Left kidney (tissue), 2 donors: Measurements from ENCODE around the gene KCNQ2. TPM values are rescaled to one million over a fixed set of nuclear protein-coding genes. Genes with fewer than 3 reads are reported as not detected.
A peak's percentile ranks its signal among the peaks of the same experiment; 100 is the strongest.
"Not testable (repeated sequence)": the region's sequence is repeated elsewhere in the genome, so short reads cannot be mapped to it uniquely, and the experiment has no call there.

Source experiments
- DNase-seq: peaks from one replicate; pipeline ENCODE4 v3.0.0-alpha.2; 2013
- polyA plus RNA-seq: library from polyadenylated mRNA; unstranded; fragments of 120-200 nt; gene quantifications from one replicate; pipeline ENCODE4 v1.2.1, GENCODE V29; 2013; ENCODE audit not compliant: insufficient read length

KCNQ2 gene
- polyA plus RNA-seq, 1 donor = 5.5 TPM

GRCh38 chr20:63385819-63386218 lies 86.6 kb downstream of the KCNQ2 start:
- no peak for DNase-seq

DNA sequence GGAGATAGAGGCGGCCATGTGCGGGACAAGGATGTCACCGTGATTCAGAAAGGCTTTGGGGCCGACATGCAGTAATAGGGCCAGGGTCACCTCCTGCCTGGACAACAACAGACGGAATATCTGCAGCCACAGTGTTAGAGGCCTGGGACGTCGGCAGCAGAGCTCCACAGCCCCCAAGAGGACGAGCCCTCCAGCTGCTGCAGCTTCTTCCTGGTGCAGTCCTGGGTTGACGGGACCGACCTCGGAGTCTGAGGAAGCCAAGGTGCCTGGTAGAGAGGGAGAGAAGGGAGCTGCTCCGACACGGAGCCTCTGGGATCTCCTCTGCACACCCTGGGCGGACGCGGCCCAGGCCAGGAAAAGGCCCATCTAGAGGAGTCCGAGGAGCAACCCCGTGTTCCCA lies 88.1 kb downstream of the KCNQ2 start:
- DNase-seq = no peak

DNA sequence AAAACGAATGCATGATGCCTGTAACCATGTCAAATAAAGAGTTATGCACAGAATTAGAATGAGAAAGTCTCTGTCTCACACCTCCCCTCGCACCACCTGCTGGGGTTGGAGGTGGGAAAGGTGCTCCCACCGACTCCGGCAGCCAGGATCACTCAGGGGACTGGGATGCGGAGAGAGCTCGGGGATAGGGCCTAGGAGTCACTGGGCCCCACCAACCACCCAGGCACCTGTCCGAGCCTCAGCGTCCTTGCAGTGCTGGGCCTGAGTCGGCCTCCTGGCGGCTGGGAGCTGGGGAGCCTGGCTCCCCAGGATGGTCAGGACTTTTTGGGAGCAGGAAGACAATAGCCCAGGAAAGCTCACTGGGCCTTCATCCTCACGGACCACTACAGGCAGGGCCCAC lies 88.9 kb downstream of the KCNQ2 start:
- no peak for DNase-seq

DNA sequence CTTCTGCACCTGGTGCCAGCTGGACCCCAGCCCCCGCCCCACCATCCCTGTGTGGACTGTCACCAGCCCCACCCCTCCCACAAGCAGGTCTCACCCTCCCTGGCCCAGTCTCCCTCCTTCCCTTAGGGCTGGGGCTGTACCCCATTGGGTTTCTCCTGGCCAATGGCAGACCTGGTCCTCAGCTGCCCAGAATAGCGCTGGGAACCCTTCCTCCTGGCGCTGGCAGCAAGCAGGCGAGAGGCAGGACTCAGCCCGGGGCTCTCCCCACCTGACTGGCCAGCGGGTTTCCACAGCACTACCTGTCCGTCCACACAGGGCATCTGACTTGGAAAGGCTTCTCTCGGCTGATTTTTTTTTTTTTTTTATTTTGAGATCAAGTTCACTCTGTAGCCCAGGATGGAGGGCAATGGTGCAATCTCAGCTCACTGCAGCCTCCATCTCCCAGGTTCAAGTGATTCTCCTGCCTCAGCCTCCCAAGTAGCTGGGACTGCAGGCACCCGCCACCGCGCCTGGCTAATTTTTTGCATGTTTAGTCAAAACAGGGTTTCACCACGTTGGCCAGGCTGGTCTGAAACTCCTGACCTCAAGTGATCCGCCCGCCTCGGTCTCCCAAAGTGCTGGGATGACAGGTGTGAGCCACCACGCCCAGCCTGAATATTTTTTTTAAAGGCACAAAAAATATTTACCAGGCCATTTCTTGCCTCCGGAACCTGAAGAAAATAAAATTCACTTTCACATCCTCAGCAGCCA lies 89.7 kb downstream of the KCNQ2 start:
- no peak for DNase-seq

DNA sequence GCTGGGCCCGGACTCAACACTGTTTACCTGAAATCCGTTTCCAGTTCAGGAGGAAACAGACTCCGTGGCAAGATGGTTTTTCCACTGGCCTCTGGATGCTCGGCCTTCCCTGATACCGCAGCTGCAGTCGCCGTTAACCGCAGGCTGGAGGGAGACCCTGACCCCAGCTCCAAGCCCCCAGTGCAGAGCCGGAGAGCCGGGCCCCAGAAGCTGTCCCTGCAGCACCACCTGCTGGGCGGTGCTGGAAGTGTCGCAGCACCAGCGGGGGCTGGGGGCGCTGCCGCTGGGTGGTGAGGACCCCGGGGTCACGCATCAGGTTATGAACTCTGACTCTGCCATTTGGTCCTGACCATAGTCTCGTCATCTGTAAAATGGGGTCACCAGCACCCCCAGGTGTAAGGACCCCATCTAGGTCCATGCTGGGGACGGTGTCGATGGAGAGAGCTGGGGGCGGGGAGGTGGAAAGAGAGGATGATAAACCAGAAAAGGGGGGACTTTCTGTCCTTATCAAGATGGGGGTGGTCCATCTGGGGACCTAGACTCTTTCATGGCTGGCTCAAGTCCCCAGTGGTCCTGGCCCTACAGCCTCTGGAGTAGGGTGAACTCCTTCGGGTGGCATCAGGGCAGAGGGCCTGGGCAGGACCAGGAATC lies 90.5 kb downstream of the KCNQ2 start:
- no peak for DNase-seq

DNA sequence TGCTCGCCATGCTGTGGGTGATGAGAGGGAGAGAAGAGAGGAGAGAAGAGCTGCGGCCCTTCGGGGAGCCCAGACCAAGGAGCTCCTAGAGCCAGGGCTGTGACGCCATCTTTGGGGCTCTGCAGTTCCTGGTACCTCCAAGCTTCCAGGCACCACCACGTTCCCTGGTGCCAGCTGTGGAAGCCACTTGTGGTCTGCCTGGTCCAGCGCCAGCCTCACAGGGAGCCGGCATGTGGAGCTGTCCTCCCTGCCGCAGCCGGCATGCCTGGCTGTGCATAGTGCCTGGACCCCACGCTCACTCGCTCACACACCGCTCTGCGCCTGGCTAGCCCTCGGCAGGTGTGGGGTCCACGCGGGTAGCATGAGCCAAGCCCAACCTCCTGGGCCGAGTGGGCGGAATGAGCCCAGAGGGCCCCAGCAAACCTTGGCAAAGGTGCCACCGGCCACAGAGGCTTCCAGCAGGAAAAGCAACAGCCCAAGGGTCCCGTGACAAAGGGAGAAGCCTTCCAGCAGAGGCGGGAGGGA lies 92.0 kb downstream of the KCNQ2 start:
- DNase-seq = no peak

- not testable (repeated sequence) for DNase-seq
Measured at GRCh38 chr20:63379872-63380271, 92.6 kb downstream of the KCNQ2 start.

GRCh38 chr20:63379296-63379695 lies 93.2 kb downstream of the KCNQ2 start:
- DNase-seq = no peak

DNA sequence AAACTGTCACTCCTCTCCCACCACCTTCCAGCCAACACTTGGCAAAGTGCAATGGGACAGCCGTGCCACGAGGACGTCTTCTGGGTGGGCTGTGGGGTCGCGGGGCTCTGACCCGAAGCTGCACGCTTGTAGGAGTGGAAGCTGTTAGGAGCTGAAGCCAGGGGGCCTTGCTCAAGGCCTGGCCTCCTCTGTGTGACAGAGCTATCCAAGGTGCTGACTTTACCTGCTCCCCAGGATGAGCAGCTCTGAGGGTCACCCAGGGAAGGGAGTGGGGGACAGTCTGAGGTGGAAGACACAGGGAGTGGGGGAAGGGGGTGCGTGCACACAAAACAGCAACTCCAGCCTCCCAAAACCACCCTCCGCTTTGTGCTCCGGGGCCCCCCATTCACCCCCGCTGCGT lies 93.8 kb downstream of the KCNQ2 start:
- no peak for DNase-seq

DNA sequence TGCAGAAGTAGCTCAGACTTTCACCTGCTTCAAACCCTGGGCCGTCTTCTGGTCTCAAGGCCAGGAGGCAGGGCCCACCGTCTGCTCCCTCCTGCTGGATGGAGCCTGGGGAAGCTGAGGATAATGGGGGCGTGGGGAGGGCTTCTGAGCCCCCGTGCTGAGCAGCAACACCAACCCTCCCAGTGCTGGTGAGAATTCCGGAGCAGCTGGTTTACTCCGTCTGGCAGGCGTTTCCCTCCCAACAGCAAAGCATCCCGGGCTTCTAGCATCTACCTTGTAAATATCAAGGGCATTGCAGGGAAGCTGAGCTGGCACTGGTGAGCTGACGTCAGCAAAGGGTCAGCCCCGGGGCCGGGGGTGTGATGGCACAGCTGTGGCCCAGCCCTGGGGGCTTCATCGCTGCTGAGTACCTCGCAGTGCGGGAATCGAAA lies 94.5 kb downstream of the KCNQ2 start:
- no peak for DNase-seq

DNA sequence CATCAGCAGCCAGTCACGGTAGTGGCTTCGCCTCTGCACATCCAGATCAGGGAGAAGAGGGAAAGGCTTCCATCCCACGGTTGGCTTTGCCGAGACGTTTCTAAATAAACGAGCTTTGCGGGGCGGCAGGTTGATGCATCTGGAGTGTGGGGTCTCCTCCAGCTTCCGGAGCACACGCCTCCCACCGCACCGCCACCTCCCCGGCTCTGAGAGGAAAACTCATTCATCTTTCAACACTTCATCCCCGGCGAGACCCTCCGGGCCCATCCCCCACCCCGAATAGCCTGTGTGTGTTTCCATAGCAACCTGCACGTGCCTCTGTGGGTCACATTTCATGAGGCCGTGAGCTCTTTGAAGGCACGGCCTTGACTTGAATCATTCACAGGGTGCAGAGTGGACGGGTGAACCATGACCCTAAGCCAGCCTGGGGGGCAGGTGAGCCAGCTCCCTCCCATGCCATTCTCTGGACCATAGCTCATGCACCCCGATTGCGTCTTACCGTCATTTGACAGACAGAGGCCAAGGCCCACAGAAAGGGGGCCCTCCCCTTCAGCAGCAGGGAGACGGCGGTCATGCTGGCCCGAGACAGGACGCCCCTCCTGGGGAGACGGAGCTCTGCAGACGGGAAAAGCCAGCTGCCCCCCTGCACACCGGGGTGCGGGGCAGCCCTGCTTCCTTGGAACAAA lies 95.1 kb downstream of the KCNQ2 start:
- DNase-seq = peak; percentile 78

- no peak for DNase-seq
Measured at GRCh38 chr20:63376283-63377250, 95.9 kb downstream of the KCNQ2 start.

DNA sequence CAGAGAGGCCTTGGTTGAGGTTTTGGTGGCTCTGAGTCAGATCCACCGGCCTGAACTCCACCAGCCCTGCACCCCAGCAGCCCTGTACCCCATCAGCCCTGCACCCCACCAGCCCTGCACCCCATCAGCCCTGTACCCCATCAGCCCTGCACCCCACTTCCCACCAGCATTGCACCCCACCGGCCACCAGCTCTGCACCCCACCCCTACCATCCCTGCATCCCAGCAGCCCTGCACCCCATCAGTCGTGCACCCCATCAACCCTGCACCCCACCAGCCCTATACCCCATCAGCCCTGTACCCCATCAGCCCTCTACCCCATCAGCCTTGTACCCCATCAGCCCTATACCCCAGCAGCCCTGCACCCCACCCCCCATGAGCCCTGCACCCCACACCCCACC lies 97.0 kb downstream of the KCNQ2 start:
- DNase-seq = no peak

DNA sequence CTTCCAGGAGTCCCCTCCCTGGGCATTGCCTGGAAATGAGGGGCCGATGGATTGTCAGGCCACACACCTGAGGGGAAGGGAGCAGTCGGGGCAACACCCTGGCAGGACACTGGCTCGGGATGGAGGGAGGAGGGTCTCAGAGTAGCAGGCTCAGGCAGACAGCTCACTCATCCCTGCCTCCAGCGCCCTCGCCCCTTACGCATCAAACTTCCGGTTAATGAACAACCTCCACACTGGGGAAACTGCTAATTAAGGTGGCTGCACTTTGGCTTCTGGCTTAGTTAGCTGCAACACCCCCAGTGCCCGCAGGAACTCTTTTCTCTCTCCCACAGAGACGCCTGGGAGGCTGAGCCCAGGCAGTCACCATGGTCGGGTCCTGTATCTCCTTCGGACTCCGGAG lies 98.0 kb downstream of the KCNQ2 start:
- DNase-seq = no peak

- DNase-seq = no peak
Measured at GRCh38 chr20:63373996-63374395, 98.5 kb downstream of the KCNQ2 start.

- DNase-seq = no peak
Measured at GRCh38 chr20:63372971-63373885, 99.2 kb downstream of the KCNQ2 start.

- DNase-seq = no peak
Measured at GRCh38 chr20:63371291-63371865, 101.1 kb downstream of the KCNQ2 start.

GRCh38 chr20:63370618-63371187 lies 101.8 kb downstream of the KCNQ2 start:
- no peak for DNase-seq

- no peak for DNase-seq
Measured at GRCh38 chr20:63369724-63370617, 102.5 kb downstream of the KCNQ2 start.
